HTR-8/SVneo (cell line): Measurements from ENCODE around the gene ARRB1.

Source experiments
- DNase-seq: peaks from one replicate; pipeline ENCODE4 v3.0.0; 2011; ENCODE audit warnings: low spot score, mixed read lengths; ENCODE audit not compliant: insufficient read length
- FAIRE-seq: peaks from 2 replicates; lab custom pipeline; 2011; peaks lifted over from hg19 to GRCh38; lab: Jason Lieb, UNC

The ARRB1 gene

DNA sequence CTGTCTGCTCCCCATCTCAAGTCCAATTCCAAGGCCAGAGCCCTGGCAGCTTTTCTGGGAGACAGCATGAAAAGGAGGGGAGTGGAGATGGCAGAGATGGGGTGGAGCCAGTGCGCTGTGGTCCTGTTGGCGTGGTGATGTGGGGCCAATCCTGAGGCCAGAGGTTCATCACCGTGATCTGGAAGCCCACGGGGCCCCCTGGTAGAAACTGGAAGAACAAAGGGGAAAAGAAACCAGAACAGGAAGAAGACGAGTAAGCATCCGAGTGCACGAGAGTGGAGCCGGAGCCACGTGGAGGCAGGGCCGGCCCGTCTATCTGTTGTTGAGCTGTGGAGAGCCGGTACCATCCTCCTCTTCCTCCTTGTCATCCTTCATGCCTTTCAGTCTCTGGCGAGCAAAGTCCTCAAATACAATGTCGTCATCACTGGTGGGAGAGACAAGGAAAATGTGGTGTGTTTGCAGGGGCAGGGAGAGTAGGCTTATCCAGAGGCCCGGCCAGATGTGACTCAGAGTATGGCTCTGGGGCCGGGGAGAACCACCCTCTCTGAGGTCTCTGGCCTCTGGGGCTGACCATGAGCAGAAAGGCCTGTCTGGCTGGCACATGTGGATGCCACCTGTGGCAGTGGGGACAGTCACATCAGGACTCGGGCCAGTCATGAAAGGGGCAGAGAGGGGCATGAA lies 85.5 kb downstream of the ARRB1 start:
- no peak for FAIRE-seq
- DNase-seq: no peak

DNA sequence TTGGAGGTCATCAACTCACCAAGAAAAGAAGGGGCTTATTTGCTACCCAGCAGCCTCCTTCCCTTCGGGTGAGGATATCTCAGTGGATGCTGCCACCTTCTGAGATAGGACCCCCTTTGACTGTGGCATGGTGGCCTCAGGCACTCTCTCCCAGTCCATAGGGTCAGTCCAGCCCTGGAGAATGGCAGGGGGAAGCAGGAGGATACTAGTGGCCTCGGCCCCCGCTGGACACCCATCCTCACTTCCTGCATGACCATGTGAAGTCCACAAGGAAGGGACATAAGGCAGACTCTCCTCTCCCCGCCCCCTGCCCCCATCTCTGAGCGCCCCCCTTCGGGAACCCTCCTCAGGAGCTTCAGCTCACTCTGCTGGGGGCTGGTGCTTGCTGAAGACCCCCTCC lies 86.5 kb downstream of the ARRB1 start:
- no peak for DNase-seq
- no peak for FAIRE-seq

DNA sequence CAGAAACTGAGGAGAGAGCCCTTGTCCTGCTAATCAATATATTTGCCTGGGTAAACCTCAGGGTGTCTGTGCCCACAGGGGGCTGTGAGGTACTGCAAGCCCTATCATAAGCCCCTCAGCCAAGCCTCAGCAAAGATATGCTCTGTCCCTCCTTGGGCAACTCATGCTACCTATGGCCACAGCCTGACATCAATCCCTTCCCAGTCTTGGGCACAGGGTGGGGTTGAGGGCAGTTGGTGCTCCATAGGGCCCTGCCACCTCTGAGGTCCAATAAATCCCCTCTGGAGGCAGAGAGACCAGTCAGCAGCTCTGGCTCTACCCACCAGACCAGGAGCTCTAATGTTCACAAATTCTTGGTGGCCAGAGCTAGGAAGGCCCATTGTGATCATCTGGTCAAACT lies 87.1 kb downstream of the ARRB1 start:
- DNase-seq (no peak), FAIRE-seq (peak; percentile 57)

DNA sequence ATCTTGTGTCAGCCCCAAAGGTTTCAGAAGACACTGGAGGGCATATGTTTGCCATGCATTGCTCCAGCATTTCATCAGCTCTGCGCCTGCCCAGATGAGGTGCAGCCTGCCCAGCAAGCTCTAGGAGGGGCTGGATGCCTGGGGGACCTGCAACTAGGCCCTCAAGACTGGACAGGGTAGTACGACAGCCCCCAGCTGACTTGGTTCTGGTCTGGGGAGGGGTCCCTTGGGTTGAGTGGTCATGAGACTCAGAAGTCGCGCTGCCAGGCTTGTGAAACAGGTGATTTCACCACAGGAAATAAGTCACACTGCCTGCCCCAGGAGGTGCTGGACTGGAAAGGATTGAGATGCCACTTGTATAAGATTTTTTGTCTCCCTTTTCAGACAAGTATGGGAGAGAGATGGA lies 87.5 kb downstream of the ARRB1 start:
- DNase-seq: no peak
- FAIRE-seq: no peak

DNA sequence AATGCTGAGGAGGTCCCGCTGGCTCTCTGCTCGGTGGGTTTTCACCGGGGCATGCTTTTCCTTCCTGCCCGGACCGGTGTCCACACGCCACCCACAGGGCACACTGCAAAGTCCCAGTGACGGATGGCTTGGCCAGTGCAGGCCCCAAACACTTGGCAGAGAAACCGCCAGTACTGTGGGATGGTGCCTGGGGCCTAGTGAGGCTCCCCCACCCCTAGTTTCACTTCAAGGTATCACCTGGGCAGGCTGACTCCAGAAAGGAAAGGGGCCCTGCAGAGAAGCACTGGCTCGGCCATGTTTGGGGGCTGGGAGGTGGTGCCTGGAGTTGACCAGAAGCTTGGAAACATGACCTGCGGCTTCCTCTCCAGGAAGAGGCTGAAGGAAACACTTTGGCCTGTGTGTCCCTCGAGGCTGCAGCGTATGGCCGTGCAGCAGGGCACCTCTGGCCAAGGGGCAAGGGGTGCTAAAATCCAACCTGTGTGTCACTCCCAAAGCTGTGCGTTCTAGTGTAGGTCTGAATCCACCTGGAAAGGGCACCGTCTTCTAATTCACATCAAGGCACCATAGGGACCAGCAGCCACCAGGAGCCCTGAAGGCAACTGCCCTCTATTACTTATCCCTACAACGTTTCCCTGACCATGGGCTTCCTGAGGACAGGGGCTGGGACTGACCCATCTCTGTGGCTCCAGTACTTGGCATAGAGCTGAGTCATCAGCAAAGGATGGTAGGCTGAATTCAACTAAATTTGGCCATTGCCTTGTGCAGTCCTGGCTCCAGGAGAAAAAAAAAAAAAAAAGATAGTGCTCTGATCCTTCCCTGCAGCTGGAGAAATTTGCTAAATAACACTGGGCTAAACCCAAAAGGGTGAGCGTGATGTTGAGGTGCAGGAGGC lies 88.3 kb downstream of the ARRB1 start:
- FAIRE-seq (no peak), DNase-seq (no peak)

DNA sequence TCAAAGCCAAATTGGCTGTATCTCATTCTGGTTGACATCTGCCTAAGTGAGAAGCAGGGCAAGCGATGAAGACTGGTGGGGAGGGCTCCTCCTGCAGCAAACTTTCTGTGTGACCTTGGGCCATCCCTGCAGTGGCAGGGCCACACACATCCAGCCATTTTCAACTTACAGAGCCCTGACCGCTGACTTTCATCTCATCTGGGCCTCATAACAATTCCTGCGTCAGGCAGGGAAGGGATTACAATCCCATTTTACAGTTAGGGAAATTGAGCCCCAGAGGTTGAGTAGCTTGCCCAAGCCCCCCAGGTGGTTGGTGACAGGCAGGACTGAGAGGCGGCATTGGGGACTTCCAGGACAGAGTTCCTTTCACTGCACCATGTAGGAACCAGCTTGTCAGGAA lies 89.0 kb downstream of the ARRB1 start:
- FAIRE-seq (no peak), DNase-seq (no peak)

DNA sequence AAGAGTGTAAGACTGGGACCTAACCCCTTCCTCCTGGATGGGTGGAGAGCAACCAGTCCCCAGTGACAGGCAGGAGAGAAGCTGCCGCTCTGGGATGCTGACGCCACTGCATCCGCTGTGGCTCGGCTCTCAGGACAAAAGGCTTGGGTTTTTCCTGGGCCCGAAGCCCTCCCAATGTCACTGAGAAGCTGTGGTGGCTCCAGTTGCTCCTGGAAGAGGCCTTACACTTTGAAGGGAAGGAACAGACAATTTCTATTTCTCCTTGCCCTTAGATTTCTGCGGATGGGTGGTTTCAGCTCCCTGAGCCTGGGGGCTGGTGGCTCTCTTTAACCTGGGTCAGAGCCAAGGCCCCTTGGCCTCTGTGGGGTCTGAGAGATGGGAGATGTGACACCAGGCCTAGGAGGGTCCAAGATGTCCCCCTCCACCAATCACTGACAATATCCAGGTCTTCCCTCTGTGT lies 89.5 kb downstream of the ARRB1 start:
- FAIRE-seq (no peak), DNase-seq (no peak)

DNA sequence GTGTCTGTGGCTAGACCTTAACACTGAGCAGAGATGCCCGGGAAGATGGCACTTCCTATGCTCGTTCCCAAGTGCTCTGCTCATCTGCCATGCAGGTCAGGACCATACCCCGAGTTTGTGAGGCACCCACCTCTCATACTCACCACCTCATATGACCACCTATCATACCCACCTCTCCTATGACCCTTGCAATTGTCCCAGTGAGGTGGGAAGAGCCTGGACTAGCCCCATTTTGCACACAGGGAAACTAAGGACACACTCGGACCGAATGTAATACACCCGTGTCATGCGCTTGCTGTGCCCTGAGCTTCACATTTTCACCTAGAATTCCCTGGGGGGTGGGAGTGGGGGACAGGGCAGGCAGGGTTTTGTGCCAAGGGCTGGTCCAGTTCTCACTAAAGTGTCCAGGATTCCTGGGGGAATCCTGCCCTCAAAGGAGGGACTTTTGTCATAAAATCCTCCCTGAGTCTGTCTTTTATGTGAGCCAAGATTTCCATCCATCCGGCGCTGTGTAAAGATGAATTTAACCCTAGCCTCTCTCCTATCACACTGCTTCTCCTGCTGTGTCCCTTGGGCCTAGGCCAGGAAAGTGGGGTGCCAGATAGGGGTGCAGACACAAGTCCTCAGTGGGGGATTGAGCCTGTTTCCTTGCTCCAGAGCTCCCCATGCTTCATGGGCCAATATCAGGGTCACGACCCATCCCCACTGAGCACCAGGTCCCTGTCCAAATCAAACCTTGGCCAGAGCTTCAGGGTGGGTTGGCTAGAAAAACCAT lies 90.9 kb downstream of the ARRB1 start:
- DNase-seq: no peak
- FAIRE-seq: no peak

DNA sequence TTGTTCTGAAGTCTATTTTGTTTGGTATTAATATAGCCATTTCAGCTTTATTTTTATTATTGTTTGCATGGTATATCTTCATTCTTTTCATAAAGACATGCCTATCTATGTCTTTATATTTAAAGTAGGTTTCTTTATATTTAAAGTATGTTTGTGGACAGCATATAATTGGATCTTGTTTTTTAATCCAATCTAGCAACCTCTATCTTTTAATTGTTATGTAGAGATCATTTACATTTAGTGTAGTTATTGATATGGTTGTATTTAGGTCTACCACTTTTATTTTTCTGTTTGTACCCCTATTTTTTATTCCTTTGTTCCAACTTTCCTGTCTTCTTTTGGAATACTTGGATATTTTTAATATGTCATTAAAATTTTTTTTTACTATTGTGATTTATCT lies 97.1 kb downstream of the ARRB1 start:
- FAIRE-seq (no peak), DNase-seq (no peak)

DNA sequence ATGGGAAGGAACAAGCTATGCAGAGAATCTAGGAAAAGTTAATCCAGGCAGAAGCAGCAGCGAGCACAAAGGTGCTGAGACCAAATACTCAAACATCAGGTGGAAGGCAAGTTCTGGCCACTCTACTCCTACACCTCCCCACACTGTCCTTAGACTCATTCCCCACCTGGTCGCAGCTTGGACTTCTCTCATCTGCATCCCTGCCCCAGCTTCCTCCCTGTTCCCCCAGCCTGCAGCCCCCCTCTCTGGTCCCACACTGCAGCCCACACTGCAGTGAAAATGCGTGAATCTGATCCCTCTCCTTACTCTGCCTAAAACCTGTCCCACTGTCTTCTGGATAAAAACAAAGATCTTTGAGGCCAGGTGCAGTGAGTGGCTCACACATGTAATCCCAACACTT lies 101.8 kb downstream of the ARRB1 start:
- FAIRE-seq (peak; percentile 20), DNase-seq (no peak)

DNA sequence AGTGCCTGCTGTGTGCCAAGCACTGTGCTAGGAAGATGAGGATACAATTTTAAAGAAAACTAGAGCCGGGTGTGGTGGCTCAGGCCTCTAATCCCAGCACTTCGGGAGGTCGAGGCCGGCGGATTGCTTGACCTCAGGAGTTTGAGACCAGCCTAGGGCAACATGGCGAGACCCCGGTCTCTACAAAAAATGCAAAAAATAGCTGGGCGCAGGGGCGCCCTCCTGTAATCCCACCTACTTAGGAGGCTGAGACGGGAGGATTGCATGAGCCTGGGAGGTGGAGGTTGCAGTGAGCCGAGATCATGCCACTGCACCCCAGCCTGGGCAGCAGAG lies 102.6 kb downstream of the ARRB1 start:
- FAIRE-seq (no peak), DNase-seq (no peak)

DNA sequence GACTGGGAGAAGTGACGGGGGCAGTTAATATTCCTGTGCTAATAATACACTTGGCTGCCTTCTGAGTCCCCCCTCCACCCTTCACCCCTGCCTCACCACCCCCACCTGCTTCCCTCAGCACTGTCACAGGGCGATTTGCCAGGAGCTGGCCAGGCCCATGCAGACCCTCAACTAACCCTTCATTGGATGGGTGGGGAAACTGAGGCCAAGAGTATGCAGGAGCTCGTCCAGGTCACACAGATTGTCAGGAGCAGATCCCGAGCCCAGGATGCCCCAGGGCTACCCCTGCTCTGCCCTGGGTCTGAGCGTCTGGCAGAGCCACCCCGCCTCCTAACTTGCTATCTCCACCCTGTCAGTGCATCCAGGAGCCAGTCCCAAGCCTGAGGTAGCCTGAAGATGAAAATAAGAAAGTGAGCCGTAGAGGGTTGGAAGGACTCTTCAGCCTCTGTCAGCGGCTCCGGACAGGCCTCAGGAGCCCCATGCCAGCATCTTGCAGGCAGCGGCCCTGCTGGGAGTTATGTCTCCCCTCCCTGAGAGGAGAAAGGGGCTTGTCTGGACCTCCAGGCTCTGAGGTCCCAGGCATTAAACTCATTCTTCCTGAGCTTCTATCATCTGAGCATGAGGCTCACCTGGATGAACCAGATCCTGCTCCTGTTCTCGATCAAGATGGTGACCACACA lies 104.7 kb downstream of the ARRB1 start:
- DNase-seq (no peak), FAIRE-seq (no peak)

DNA sequence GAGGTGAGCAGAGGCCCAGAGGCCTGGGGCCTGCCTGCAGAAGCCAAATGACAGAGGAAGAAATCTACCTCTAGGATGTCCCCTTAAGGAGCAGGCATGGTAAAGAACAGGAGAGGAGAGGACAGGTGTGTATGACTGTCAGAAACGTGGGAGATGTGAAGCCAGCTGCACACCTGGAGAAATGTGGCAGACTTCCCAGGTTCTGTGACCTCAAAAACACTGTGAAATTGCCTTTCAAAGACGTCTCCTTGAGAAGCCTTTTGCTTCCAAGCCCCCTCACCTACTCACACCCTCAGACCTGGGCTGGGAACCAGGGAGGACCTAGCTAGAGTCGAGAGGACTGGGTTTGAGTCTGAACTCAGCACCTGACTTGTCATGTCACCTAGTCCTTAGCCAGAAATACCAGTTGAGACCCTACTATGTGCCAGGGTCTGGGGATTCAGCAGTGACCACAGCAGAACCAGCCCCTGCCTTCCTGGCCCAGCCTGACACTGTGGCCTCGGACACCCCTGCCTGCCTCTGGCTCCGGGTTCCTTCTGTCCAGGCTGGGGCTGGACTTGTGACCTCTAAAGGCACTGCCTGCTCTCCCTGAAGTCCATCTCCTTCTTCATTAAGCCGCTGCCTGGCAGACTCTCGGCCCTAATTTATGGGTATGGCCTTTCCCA lies 105.3 kb downstream of the ARRB1 start:
- FAIRE-seq: no peak
- no peak for DNase-seq

DNA sequence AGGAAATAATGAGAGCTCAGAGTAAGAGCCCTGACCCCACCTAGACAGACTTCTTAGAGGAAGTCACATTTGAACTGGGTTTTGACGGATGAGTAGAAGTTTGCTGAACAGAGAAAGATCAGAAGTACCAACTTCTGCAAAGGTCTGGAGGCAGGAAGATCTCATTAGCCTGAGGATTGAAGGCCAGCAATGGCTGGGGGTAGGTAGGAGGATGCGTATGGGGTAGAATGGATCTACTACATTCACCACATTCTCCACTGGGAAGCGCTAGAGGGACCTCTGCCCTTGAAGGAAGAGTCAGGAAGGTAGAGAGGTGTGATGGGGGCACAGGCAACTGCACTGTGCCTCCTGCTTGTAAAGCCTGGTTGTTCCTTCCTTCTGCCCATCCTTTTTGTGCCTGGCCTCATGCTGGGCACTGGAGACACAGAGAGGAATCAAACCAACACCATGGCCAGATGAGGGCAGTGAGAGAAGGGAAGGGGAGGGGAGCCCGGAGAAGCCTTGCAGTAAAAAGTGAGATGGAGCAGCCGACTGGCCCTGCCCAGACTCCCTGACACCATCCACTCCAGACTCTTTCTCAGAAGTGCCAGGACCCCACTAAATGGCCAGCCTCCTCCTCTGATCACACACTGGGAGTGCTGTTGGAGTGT lies 106.0 kb downstream of the ARRB1 start:
- DNase-seq (no peak), FAIRE-seq (no peak)

DNA sequence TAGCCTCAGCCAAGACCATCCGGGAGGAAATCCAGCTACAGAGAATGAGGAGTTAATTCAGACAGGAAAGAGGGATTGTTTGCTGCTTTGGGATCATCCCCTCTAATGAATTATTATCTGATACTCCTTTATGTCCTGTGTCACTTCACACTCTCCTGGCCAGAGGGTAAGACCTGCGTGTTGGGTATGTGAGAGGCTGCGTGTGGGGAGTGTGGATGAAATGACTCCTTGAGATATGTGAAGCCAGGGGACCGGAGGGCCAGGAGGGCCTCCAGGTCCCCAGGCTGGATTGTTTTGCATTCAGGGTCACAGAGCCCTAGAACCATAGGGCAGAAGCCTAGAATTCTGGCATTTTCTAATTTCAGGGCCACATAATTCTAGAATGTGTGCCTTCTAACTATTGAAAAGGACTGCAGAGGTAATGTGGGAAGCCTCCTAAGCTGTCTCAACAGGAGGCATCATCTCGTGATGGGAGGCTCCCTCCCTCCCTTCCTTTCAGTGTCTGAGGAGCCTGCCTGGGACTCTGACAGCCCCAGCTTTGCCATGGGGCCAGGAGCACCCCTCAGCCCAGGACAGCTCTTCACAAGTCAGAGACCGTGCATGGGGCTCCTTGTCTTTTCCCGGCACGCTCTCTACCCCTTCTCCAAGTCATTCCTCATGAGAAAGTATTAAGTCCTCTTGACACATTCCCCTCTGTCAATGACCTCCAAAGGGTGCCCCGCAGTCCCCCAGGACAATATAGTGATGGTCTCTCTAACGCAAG lies 107.2 kb downstream of the ARRB1 start:
- DNase-seq (no peak), FAIRE-seq (no peak)

DNA sequence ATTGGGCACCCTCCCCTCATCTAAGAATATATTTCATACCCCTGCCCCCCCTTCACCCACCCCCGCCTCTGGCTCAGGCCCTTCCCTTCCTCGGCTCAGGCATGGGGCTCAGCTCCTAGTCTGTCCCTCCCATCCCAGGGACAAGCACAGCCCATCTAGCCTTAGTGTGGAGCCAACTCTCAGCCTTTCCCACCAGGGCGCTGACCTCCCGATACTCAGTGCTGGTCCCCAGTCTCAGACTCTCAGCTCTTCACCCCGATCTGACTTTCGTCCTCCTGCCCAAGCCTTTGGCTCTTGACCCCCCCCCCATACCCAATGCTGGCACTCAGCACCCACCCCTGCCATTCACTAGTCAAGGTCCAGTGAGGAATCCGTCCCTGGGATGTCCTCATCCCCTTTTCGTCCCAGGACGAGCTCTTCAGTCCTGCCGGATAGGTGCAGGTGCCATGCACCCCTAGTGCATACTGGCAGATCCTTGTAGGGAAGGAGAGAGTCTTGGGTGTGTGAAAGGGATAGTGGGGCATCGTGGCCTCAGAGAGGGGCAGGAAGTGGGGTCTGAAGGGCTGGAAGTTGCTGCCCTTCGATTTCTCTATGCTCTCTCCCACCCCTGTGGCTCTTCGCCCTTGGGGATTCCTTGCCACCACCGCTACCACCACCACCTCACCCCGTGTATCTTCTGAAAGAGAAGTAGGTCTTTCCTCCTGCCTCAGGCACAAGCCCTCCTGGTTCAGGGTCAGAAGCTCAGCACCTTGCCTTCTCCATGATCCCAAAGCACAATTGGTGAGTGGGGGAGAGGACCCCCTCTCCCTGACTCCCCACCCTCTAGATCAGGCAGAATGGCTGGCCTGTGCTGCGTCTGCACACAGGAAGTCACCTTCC lies 108.5 kb downstream of the ARRB1 start:
- DNase-seq (no peak), FAIRE-seq (no peak)

DNA sequence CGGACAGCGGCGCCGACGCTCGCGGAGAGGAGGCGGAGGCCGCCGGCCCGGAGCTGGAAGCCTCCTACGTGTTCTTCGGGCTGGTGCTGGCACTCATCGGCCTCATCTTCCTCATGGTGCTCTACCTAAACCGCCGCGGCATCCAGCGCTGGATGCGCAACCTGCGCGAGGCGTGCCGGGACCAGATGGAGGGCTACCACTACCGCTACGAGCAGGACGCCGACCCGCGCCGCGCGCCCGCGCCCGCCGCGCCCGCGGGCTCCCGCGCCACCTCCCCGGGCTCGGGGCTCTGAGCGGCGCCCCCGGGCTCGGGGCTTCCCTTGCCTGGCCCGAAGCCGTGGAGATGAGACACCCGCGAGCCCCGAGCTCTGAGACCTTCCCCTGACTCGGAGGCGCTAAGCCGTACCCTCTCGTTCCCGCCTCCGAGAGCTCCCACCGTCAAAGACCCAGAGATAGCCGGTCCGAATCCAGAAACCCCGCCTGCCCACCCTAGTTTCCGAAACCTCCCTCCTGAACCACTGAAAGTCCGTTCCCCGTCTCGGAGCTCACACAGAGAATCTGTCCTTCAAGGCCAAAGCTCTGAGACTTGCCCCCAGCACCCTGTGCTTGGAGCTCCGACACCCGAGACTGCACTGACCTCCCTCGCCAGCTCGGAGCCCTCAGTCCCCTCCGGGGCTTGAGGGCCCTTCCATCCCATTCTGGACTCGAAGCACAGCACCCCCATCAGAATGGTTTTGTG lies 109.4 kb downstream of the ARRB1 start:
- no peak for DNase-seq
- no peak for FAIRE-seq
